SKM-1 (cell line): ENCODE results near the gene ZBTB47.

ENCODE experiments used
- DNase-seq: peaks from one replicate; lab custom pipeline; 2025; ENCODE audit not compliant: unreplicated experiment; lab: John Stamatoyannopoulos, UW

The ZBTB47 gene

DNA sequence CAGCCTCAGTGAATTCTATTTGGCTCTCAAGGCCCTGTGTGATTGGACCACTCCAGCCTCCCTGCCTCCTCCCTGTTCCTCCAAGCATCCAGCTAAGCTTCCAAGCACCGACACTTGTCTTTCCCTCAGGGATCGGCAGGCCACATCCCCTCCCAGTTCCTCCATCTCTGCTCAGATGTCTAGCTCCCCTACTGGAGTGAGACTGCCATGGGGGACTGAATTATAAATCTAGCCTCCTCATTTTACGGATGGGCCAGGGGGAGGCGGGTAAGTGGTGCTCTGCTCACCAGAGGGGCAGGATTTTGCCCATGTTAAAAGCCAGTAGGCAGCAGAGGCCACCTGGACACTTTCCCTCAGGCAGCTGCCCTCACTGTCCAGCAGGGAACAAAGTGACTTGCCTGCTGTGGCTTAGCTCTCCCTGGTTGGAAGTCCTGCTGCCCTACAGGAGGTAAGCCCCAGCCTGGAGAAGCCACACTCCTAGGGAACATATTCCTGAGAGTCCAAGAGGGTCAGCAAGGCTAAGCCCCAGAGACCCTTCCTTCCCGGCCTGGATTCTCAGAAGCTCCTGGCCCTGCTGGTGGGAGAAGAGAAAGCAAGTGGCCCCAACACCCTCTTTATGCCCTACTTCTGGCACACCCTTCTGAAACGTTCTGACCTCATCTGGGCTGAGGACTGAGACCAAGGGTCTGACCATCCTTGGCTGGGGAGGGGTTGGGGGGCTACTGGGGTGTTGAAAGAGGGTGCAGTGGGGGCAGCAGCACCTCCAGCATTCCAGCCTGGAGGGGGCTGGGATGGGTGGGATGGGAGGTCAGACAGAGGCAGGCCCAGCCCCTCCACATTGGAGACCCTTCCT is 58.2 kb downstream of the ZBTB47 start:
- no peak for DNase-seq

DNA sequence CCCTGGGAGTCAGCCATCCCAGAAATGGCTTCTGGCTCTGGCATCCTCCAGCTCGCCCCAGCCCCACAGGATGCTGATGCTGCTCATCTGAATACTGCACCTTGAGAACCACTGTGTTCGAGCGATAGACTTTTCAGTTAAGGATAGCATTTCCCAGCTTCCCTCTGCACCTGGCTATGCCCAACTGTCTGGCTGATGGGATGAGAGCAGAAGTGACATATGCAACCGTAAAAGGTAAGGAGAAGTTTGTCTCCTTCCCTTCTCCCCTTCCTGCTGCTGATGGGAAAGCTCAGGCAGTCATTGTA is 58.8 kb downstream of the ZBTB47 start:
- no peak for DNase-seq

DNA sequence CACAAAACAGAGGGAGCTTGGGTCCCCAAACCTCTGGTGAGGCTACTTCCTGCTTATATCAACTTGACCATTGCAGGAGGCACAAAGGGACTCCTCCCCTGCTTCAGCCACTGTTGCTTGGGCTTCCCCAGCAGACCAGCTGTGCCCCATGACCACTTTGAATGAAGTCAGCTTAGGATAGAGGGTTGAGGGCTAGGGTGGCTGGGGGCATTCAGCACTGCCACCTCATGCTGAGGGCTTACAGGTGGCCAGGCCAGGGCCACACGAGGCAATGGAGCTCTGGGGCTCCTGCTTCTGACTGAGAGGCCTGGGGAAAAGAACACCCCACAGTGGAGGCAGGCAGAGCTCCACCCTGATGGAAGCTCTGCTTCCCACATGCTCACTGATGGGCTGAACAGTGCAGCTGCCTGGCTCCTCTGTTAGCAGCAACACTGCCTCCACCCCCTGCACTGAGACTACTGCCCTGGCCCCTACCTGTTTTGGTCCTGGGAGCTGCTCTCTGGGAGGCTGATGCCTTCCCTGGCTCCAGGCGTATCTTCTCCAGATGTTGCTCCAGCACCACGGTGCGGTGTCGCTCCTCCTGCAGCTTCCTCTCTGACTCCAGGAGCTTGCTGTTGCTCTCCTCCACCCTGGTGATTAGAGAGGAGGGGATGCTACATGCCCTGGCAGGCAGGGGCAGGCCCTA is 59.3 kb downstream of the ZBTB47 start:
- no peak for DNase-seq

DNA sequence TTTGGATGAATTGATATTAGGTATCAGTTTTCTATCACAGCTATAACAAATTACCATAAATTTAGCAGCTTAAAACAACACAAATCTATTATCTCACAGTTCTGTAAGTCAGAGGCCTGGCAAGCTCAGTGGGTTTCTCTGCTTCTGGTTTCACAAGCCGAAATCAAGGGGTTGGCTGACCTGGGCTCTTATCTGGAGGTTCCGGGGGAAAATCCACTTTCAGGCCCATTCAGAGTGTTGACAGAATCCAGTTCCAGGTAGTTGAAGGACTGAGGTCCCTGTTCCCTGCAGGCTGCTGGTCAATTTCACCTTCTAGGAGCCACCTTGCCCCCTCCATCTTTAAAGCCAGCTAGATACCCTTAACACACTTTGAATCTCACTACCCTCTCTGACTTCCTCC is 60.2 kb downstream of the ZBTB47 start:
- no peak for DNase-seq

GRCh38 chr3:42714171-42714852 is 60.8 kb downstream of the ZBTB47 start:
- DNase-seq: no peak
